Parathyroid adenoma (tissue), 2 donors: ENCODE measurements around the gene SULT2B1.

ENCODE experiments used
- H2AFZ ChIP-seq: fragments of 300-600 bp; sonication (generic); one replicate; pipeline ENCODE4 v1.7.0; 2017; ENCODE audit warnings: antibody characterized with exemption, mild to moderate bottlenecking
- H3K27ac ChIP-seq: fragments of 300-600 bp; sonication (generic); one replicate; pipeline ENCODE4 v1.7.0; 2017
- H3K27me3 ChIP-seq: fragments of 300-600 bp; sonication (generic); one replicate; pipeline ENCODE4 v1.7.0; 2017; ENCODE audit warnings: low read length; ENCODE audit not compliant: control insufficient read depth, insufficient read depth
- H3K36me3 ChIP-seq: fragments of 300-600 bp; sonication (generic); one replicate; pipeline ENCODE4 v1.7.0; 2017; ENCODE audit warnings: low read length; ENCODE audit not compliant: control insufficient read depth, insufficient read depth
- H3K4me1 ChIP-seq: fragments of 300-600 bp; sonication (generic); one replicate; pipeline ENCODE4 v1.7.0; 2017; ENCODE audit warnings: control low read depth
- H3K4me2 ChIP-seq: fragments of 300-600 bp; sonication (generic); one replicate; pipeline ENCODE4 v1.7.0; 2017; ENCODE audit warnings: low read length
- H3K4me3 ChIP-seq: fragments of 300-600 bp; sonication (generic); one replicate; pipeline ENCODE4 v1.7.0; 2017; ENCODE audit warnings: low read depth, low read length
- H3K79me2 ChIP-seq: fragments of 300-600 bp; sonication (generic); one replicate; pipeline ENCODE4 v1.7.0; 2017; ENCODE audit warnings: control low read depth
- H3K9ac ChIP-seq: fragments of 300-600 bp; sonication (generic); one replicate; pipeline ENCODE4 v1.7.0; 2017; ENCODE audit warnings: mild to moderate bottlenecking
- H3K9me3 ChIP-seq: fragments of 300-600 bp; sonication (generic); one replicate; pipeline ENCODE4 v1.7.0; 2017; ENCODE audit warnings: low read length; ENCODE audit not compliant: control insufficient read depth
- CTCF ChIP-seq: fragments of 300-600 bp; sonication (generic); IDR thresholded peaks from one replicate; pipeline ENCODE4 v1.7.0; 2017; ENCODE audit warnings: antibody characterized with exemption, mild to moderate bottlenecking
- donor health status: primary hyperparathyroidism.

The SULT2B1 gene

GRCh38 chr19:48549380-48549779 is 2.6 kb upstream of the SULT2B1 start:
- Histone ChIP-seq H3K4me2 (no peak overlapping the region), H3K79me2 (no peaks in the 10 kb centered on the region), H3K4me3 (no peak overlapping the region), H3K27me3 (no peaks in the 10 kb centered on the region), H3K4me1 (peaks cover 13% of the 10 kb centered on the region), H3K9me3 (no peaks in the 10 kb centered on the region), H2AFZ (no peak overlapping the region), H3K9ac (no peak overlapping the region), H3K36me3 (no peaks in the 10 kb centered on the region), H3K27ac (no peak overlapping the region)
- no peak for TF ChIP-seq CTCF

DNA sequence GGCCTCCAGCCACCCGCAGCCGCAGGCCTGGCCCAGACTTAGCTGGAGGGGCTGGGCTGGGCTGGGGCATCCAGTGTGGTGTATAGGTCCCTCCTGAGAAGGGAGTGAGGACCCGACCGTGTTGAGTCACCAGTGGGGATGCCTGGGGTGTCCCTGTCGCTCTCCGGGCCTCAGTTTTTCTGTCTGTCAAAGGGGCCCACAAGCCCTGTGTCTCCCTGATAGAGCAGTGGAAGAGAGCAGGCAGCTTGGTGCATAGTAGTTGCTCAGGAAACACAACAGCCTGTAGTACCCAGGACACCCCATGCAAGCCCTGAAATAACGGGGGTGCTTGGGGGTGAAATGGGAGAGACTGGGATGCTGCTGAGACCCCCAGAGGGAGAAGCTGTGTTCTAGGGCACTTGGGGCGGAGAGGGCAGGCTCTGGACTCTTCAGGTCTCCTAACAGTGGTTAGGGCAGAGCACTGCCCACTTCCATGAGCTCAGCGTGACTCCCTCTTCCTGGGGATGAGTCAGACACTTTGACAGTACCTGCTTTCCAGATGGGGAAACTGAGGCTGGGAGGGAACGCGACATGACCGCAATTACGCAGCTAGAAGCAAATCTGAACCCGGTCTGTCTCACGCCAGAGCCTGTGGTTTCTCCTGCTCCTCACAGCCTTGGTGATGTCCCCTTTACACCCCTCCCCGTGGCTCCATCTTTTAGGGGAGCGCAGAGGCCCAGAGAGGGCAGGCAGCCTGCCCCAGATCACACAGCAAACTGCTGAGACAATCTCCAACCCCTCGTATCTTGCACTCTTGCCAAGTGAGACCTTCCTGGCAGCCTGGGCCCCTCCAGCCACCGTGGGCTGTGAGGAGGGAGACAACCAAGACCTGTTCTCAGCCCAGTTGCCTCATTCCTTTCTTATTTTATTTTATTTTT is 692 bp downstream of the SULT2B1 start:
- H3K27me3 ChIP-seq = no peaks in the 10 kb centered on the region
- H2AFZ ChIP-seq = peak overlapping the region; percentile 87
- peak overlapping the region; percentile 75 for H3K4me2 ChIP-seq
- H3K27ac ChIP-seq = peak overlapping the region; percentile 89
- peaks cover 18% of the 10 kb centered on the region for H3K4me1 ChIP-seq
- no peaks in the 10 kb centered on the region for H3K9me3 ChIP-seq
- H3K36me3 ChIP-seq = no peaks in the 10 kb centered on the region
- no peaks in the 10 kb centered on the region for H3K79me2 ChIP-seq
- peak overlapping the region; percentile 55 for H3K4me3 ChIP-seq
- no peak for TF ChIP-seq CTCF
- H3K9ac ChIP-seq = no peak overlapping the region

- Histone ChIP-seq H3K27me3 (no peaks in the 10 kb centered on the region), H3K4me2 (peak overlapping the region; percentile 67), H3K4me3 (peak overlapping the region; percentile 28), H3K9ac (no peak overlapping the region), H2AFZ (peak overlapping the region; percentile 54), H3K79me2 (peaks cover under 1% of the 10 kb centered on the region), H3K36me3 (no peaks in the 10 kb centered on the region), H3K4me1 (peaks cover 22% of the 10 kb centered on the region), H3K27ac (peak overlapping the region; percentile 89), H3K9me3 (no peaks in the 10 kb centered on the region)
- TF ChIP-seq CTCF = no peak
These were observed 1.9 kb downstream of the SULT2B1 start for GRCh38 chr19:48553676-48554384.

GRCh38 chr19:48554385-48555091 is 2.6 kb downstream of the SULT2B1 start:
- peaks cover 3% of the 10 kb centered on the region for H3K79me2 ChIP-seq
- H3K27me3 ChIP-seq = no peaks in the 10 kb centered on the region
- H3K4me2 ChIP-seq = peak overlapping the region; percentile 67
- H3K27ac ChIP-seq = peak overlapping the region; percentile 89
- H3K36me3 ChIP-seq = no peaks in the 10 kb centered on the region
- H3K9ac ChIP-seq = no peak overlapping the region
- no peaks in the 10 kb centered on the region for H3K9me3 ChIP-seq
- H3K4me1 ChIP-seq = peaks cover 22% of the 10 kb centered on the region
- H3K4me3 ChIP-seq = no peak overlapping the region
- H2AFZ ChIP-seq = peak overlapping the region; percentile 54
- no peak for TF ChIP-seq CTCF
